ENCODE measurements around the gene BORCS5.

BORCS5 gene

DNA sequence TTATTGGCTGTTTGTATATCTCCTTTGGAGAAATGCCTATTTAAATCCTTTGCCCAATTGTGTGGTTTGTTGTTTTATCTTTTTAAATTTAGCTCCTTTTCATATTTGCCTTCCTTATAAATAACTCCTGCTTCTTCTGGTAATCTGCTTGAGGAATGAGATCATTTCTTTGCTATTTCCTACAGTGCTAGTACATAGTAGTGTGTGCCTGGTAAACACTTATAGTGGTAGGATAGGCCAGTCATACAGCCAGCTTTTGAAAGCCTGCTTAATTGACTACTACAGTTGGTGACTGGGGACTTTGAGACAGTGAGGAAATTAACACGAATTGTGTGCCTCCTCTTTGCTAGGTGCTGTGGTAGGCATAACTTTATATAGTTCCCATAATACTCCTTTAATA lies 68.7 kb downstream of the BORCS5 start:
- TF ChIP-seq, protein P1, sequence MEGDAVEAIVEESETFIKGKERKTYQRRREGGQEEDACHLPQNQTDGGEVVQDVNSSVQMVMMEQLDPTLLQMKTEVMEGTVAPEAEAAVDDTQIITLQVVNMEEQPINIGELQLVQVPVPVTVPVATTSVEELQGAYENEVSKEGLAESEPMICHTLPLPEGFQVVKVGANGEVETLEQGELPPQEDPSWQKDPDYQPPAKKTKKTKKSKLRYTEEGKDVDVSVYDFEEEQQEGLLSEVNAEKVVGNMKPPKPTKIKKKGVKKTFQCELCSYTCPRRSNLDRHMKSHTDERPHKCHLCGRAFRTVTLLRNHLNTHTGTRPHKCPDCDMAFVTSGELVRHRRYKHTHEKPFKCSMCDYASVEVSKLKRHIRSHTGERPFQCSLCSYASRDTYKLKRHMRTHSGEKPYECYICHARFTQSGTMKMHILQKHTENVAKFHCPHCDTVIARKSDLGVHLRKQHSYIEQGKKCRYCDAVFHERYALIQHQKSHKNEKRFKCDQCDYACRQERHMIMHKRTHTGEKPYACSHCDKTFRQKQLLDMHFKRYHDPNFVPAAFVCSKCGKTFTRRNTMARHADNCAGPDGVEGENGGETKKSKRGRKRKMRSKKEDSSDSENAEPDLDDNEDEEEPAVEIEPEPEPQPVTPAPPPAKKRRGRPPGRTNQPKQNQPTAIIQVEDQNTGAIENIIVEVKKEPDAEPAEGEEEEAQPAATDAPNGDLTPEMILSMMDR (IDR thresholded peaks at IDR 0.05; ENCODE audit: insufficient read depth, low read length): no peak
- TF ChIP-seq GABPA (IDR thresholded peaks at IDR 0.05; ENCODE audit: low read depth): no peak
- no peak for TF ChIP-seq POLR2AphosphoS5 (IDR thresholded peaks at IDR 0.05; ENCODE audit: low read depth)
- no peak for TF ChIP-seq SPI1 (IDR thresholded peaks at IDR 0.05; ENCODE audit: borderline replicate concordance, low read depth)
- TF ChIP-seq, protein P2, sequence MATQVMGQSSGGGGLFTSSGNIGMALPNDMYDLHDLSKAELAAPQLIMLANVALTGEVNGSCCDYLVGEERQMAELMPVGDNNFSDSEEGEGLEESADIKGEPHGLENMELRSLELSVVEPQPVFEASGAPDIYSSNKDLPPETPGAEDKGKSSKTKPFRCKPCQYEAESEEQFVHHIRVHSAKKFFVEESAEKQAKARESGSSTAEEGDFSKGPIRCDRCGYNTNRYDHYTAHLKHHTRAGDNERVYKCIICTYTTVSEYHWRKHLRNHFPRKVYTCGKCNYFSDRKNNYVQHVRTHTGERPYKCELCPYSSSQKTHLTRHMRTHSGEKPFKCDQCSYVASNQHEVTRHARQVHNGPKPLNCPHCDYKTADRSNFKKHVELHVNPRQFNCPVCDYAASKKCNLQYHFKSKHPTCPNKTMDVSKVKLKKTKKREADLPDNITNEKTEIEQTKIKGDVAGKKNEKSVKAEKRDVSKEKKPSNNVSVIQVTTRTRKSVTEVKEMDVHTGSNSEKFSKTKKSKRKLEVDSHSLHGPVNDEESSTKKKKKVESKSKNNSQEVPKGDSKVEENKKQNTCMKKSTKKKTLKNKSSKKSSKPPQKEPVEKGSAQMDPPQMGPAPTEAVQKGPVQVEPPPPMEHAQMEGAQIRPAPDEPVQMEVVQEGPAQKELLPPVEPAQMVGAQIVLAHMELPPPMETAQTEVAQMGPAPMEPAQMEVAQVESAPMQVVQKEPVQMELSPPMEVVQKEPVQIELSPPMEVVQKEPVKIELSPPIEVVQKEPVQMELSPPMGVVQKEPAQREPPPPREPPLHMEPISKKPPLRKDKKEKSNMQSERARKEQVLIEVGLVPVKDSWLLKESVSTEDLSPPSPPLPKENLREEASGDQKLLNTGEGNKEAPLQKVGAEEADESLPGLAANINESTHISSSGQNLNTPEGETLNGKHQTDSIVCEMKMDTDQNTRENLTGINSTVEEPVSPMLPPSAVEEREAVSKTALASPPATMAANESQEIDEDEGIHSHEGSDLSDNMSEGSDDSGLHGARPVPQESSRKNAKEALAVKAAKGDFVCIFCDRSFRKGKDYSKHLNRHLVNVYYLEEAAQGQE (IDR thresholded peaks at IDR 0.05; ENCODE audit: insufficient replicate concordance, low read depth): no peak
- Histone ChIP-seq H3K4me3 (replicated peaks; ENCODE audit: insufficient read depth, low read length) (no peak overlapping the region), H3K27me3 (ENCODE audit: insufficient read depth, poor library complexity, severe bottlenecking) (no peaks in the 10 kb centered on the region), H3K27ac (replicated peaks) (no peak overlapping the region)
- DNase-seq (ENCODE audit: low read depth in 1 of 2, low spot score in 1 of 2): no peak

DNA sequence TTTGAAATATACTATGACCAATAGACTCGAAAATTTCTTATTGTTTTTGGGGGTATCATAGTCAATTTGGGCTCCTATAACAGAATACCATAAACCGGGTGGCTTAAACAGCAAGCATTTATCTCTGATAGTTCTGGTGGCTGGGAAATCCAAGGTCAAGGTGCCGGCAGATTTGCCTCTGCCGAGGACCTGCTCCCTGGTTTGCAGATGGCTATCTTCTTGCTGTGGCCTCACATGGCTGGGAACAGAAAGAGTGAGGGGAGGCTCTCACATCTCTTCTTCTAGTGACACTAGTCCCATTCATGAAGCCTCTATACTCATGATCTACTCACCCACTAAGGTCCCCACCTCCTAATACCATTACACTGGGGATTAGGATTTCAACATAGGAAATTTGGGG lies 70.7 kb downstream of the BORCS5 start:
- no peak for TF ChIP-seq GABPA (IDR thresholded peaks at IDR 0.05; ENCODE audit: low read depth)
- TF ChIP-seq SPI1 (IDR thresholded peaks at IDR 0.05; ENCODE audit: borderline replicate concordance, low read depth): no peak
- no peak for TF ChIP-seq POLR2AphosphoS5 (IDR thresholded peaks at IDR 0.05; ENCODE audit: low read depth)
- TF ChIP-seq, protein P1 (IDR thresholded peaks at IDR 0.05; ENCODE audit: insufficient read depth, low read length): no peak
- TF ChIP-seq, protein P2 (IDR thresholded peaks at IDR 0.05; ENCODE audit: insufficient replicate concordance, low read depth): no peak
- Histone ChIP-seq H3K27ac (replicated peaks) (no peak overlapping the region), H3K27me3 (ENCODE audit: insufficient read depth, poor library complexity, severe bottlenecking) (no peaks in the 10 kb centered on the region), H3K4me3 (replicated peaks; ENCODE audit: insufficient read depth, low read length) (no peak overlapping the region)
- no peak for DNase-seq (ENCODE audit: low read depth in 1 of 2, low spot score in 1 of 2)

DNA sequence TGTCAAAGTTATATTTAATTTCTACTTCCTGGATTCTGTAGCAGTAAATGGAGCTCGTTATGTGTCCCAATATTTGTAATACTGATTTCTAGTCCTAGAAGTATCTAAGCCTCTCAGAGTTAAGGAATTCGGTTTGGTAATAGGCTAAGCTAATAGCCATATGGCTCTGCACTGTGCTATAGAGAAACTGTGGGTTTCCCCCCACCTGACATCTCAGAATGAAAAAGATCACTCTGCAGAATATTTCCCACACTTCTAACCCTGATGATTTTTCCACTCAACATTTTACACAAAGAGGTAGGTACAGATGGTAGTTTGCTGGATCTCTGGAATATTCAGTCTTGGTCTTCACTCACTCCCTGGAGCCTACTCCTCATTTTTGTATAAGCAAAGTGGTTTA lies 71.2 kb downstream of the BORCS5 start:
- no peak overlapping the region for H3K27ac ChIP-seq (replicated peaks)
- TF ChIP-seq, protein P2 (IDR thresholded peaks at IDR 0.05; ENCODE audit: insufficient replicate concordance, low read depth): no peak
- TF ChIP-seq, protein P1 (IDR thresholded peaks at IDR 0.05; ENCODE audit: insufficient read depth, low read length): no peak
- DNase-seq (ENCODE audit: low read depth in 1 of 2, low spot score in 1 of 2): no peak
- H3K4me3 ChIP-seq (replicated peaks; ENCODE audit: insufficient read depth, low read length): no peak overlapping the region
- H3K27me3 ChIP-seq (ENCODE audit: insufficient read depth, poor library complexity, severe bottlenecking): no peaks in the 10 kb centered on the region

Measured in HL-60 (cell line).